HL-60 (cell line): ENCODE measurements around the gene SYNJ1.

Experiments used
- POLR2AphosphoS5 ChIP-seq: IDR thresholded peaks from 2 replicates; pipeline ENCODE4 v1.6.1; 2012; ENCODE audit warnings: low read depth
- TF ChIP-seq, protein P1 (sequence below): IDR thresholded peaks from one replicate; pipeline ENCODE4 v1.5.1; 2011; ENCODE audit warnings: low read length, control low read depth, inconsistent platforms; ENCODE audit not compliant: insufficient read depth

DNA sequence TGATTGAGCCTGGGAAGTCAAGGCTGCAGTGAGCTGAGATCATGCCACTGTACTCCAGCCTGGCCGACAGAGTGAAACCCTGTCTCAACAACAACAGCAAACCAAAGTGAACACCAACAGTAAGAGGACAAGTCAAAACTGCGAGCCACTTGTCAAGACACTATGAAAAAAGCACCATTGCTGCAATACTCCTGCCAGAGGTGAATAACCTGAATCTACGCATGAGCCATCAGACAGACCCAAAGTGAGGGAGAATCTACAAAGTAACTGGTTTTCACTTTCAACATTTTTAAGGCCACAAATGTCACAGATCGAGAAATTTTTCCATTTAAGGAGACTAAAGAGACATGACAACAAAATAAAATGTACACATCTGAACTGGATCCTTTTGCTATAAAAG, 21.9 kb downstream of the SYNJ1 start:
- TF ChIP-seq, protein P1, sequence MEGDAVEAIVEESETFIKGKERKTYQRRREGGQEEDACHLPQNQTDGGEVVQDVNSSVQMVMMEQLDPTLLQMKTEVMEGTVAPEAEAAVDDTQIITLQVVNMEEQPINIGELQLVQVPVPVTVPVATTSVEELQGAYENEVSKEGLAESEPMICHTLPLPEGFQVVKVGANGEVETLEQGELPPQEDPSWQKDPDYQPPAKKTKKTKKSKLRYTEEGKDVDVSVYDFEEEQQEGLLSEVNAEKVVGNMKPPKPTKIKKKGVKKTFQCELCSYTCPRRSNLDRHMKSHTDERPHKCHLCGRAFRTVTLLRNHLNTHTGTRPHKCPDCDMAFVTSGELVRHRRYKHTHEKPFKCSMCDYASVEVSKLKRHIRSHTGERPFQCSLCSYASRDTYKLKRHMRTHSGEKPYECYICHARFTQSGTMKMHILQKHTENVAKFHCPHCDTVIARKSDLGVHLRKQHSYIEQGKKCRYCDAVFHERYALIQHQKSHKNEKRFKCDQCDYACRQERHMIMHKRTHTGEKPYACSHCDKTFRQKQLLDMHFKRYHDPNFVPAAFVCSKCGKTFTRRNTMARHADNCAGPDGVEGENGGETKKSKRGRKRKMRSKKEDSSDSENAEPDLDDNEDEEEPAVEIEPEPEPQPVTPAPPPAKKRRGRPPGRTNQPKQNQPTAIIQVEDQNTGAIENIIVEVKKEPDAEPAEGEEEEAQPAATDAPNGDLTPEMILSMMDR: no peak
- TF ChIP-seq POLR2AphosphoS5: no peak
